GM12872 (cell line): Measurements from ENCODE around the gene STX3.

ENCODE experiments used
- CTCF ChIP-seq: IDR thresholded peaks from 3 replicates; pipeline ENCODE4 v1.5.1; 2011; ENCODE audit warnings: low read depth, mild to moderate bottlenecking, low read length, moderate library complexity; ENCODE audit not compliant: insufficient read depth

The STX3 gene

GRCh38 chr11:59818572-59818971, 63.4 kb downstream of the STX3 start:
- no peak for TF ChIP-seq CTCF

- peak; percentile 57 for TF ChIP-seq CTCF
These were observed 67.9 kb downstream of the STX3 start for GRCh38 chr11:59822989-59823566.

- no peak for TF ChIP-seq CTCF
These were observed 74.2 kb downstream of the STX3 start for GRCh38 chr11:59829358-59829757.

GRCh38 chr11:59833602-59834001, 78.4 kb downstream of the STX3 start:
- TF ChIP-seq CTCF: no peak

GRCh38 chr11:59839615-59840014, 84.4 kb downstream of the STX3 start:
- no peak for TF ChIP-seq CTCF

- TF ChIP-seq CTCF: no peak
These were observed 86.3 kb downstream of the STX3 start for GRCh38 chr11:59841514-59841913.

GRCh38 chr11:59842316-59842715, 87.1 kb downstream of the STX3 start:
- TF ChIP-seq CTCF: no peak
